Upper lobe of left lung (tissue), 6 donors: Measurements from ENCODE around the gene ARHGAP10. TPM values are rescaled to one million over a fixed set of nuclear protein-coding genes. Genes with fewer than 3 reads are reported as not detected.
A peak's percentile ranks its signal among the peaks of the same experiment; 100 is the strongest.

ENCODE experiments used
- ATAC-seq, 2 donors: fragments of 200-7000 bp; cut with Tn5 transposase; one replicate each; pipeline ENCODE4 v1.9.1; 2022; ENCODE audit warnings: mild to moderate bottlenecking in 2 of 2, moderate library complexity in 2 of 2; ENCODE audit not compliant: low FRiP score in 2 of 2
- DNase-seq, 2 donors: peaks; one replicate each; pipeline ENCODE4 v3.0.0-alpha.2; 2019 to 2020
- H3K27ac ChIP-seq, 4 donors: fragments of 200-600 bp; sonication (generic); one replicate each; pipeline ENCODE4 v1.5.1; 2016 to 2019
- H3K27me3 ChIP-seq, 4 donors: fragments of 200-600 bp; sonication (generic); one replicate each; pipeline ENCODE4 v1.5.1; 2017 to 2019
- H3K36me3 ChIP-seq, 4 donors: fragments of 200-600 bp; sonication (generic); one replicate each; pipeline ENCODE4 v1.5.1; 2016 to 2019
- H3K4me1 ChIP-seq, 4 donors: fragments of 200-600 bp; sonication (generic); one replicate each; pipeline ENCODE4 v1.5.1; 2018 to 2019
- H3K4me3 ChIP-seq, 4 donors: fragments of 200-600 bp; sonication (generic); one replicate each; pipeline ENCODE4 v1.5.1; 2017 to 2019; ENCODE audit warnings: mild to moderate bottlenecking in 2 of 4, moderate library complexity in 1 of 4
- H3K9me3 ChIP-seq, 4 donors: fragments of 200-600 bp; sonication (generic); one replicate each; pipeline ENCODE4 v1.5.1; 2018 to 2019
- EP300 ChIP-seq, 4 donors: sonication (generic); formaldehyde crosslinking; IDR thresholded peaks; one replicate each; pipeline ENCODE4 v1.5.1; 2017; ENCODE audit warnings: antibody characterized with exemption in 4 of 4, control low read depth in 2 of 4
- POLR2A ChIP-seq, 4 donors: fragments of 450-650 bp; IDR thresholded peaks; one replicate each; pipeline ENCODE4 v1.5.1; 2016 to 2017; ENCODE audit warnings: antibody characterized with exemption in 4 of 4, mild to moderate bottlenecking in 2 of 4
- POLR2AphosphoS5 ChIP-seq, 2 donors: sonication (generic); formaldehyde crosslinking; IDR thresholded peaks; one replicate each; pipeline ENCODE4 v1.5.1; 2017; ENCODE audit warnings: antibody characterized with exemption in 2 of 2
- WGBS, 2 donors: methylation state at CpG; one replicate each; pipeline ENCODE4 v1.1.5; 2017 to 2018; 5-methylcytosine and 5-hydroxymethylcytosine counted together
- total RNA-seq, 6 donors: library from RNA; depleted of rRNA in 4 of 6; stranded (reverse); fragments of >200 nt in 4 of 6; gene quantifications; one replicate each; pipeline versions ENCODE4 v1.1.0 to v1.2.1, GENCODE V29; 2016 to 2021
- TF ChIP-seq, protein P1 (sequence below), 6 experiments: fragments of 450-650 bp in 4 of 6; fragments of 200-600 bp in 2 of 6; sonication (generic) in 2 of 6; IDR thresholded peaks; one replicate each; pipeline ENCODE4 v1.5.1; 2016 to 2019; ENCODE audit warnings: antibody characterized with exemption in 6 of 6
- donor health status: DM: no; HTN: no; CAD: no; lungs with moderate emphysema.
- donor health status: DM: no; HTN: yes; CAD: no; lungs with severe emphysema.

Gene ARHGAP10
- total RNA-seq, 6 donors from 2014 or later: 25.9 to 47.1 (median 29.5) TPM

DNA sequence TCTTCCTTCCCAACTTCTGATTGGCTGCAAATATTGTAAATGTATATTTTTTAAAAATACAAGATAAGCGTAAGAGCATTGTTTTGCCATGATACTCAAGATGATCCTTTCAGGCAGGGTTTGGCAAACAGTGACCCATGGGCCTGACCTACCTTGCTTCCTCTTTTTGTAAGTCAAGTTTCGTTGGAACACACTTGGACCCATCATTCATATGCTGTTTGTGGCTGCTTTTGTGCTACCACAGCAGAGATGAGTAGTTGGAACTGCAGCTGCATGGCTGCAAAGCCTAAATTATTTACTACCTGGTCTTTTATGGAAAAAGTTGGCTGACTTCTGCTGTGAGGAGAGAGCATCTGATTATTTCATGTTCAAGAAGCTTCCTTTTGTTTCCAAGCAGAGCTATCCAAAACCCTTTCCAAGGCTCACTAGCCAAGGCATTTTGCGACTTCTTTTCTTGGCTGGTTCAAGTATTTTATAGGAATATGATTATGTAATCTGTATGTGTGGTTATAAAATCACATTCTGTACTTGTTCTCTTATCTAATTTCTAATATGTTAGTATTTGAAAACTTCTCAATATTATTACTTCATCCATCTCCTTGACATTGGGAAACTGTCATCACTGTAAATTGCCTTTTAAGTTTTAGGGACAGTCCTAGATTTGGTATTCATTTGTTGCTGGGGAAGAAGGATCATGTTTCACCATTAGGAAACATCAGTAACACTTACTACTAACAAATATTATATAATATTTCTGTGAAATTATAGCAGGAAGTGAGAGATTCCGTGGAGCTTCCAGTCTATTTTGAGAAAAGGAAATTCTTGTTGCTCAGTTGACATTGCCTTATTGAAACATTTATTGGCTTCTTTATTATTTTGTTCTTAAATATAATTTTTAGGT lies 109.2 kb downstream of the ARHGAP10 start:
- 67 to 70% methylated on average over 4 of the region's 4 CpGs for WGBS, 2 donors
- Histone ChIP-seq H3K4me3 (no peak overlapping the region), H3K36me3 (no peaks in the 10 kb centered on the region), H3K27me3 (no peaks in the 10 kb centered on the region), H3K9me3 (no peaks in the 10 kb centered on the region), H3K27ac (no peak overlapping the region), H3K4me1 (peaks cover 7 to 18% (median 10%) of the 10 kb centered on the region in 4 donors)
- ATAC-seq (peak in 1 of 2 donors; percentile 61), DNase-seq (no peak)
- no peak for TF ChIP-seq EP300 (IDR thresholded peaks at IDR 0.05)
- no peak for TF ChIP-seq POLR2A (IDR thresholded peaks at IDR 0.05)
- no peak for TF ChIP-seq POLR2AphosphoS5 (IDR thresholded peaks at IDR 0.05)
- TF ChIP-seq, protein P1, sequence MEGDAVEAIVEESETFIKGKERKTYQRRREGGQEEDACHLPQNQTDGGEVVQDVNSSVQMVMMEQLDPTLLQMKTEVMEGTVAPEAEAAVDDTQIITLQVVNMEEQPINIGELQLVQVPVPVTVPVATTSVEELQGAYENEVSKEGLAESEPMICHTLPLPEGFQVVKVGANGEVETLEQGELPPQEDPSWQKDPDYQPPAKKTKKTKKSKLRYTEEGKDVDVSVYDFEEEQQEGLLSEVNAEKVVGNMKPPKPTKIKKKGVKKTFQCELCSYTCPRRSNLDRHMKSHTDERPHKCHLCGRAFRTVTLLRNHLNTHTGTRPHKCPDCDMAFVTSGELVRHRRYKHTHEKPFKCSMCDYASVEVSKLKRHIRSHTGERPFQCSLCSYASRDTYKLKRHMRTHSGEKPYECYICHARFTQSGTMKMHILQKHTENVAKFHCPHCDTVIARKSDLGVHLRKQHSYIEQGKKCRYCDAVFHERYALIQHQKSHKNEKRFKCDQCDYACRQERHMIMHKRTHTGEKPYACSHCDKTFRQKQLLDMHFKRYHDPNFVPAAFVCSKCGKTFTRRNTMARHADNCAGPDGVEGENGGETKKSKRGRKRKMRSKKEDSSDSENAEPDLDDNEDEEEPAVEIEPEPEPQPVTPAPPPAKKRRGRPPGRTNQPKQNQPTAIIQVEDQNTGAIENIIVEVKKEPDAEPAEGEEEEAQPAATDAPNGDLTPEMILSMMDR (IDR thresholded peaks at IDR 0.05): no peak

DNA sequence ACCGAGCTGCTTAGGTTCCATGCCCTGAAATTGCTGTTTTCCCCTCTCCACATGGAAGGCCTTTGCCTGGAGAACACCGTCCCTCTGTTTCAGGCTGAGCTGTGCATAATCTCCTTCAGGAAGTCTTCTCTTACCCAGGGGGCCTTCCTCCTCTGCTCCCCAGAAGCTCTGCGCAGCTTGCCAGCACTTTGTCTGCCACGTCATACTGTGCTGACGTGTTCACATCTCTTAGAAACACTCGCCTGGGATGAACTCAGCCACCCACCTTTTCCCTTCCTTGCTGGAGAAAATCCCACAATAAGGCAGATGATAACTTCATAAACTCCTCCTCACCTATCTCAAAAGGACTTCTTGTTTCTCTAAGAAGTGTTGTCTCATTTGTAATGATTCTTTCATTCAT lies 110.7 kb downstream of the ARHGAP10 start:
- Histone ChIP-seq H3K9me3 (no peaks in the 10 kb centered on the region), H3K4me1 (peaks cover 6 to 12% (median 9%) of the 10 kb centered on the region in 4 donors), H3K27me3 (no peaks in the 10 kb centered on the region), H3K4me3 (no peak overlapping the region), H3K27ac (no peak overlapping the region), H3K36me3 (no peaks in the 10 kb centered on the region)
- no peak for DNase-seq
- TF ChIP-seq, protein P1 (IDR thresholded peaks at IDR 0.05): no peak
- TF ChIP-seq EP300 (IDR thresholded peaks at IDR 0.05): no peak
- no peak for TF ChIP-seq POLR2A (IDR thresholded peaks at IDR 0.05)
- TF ChIP-seq POLR2AphosphoS5 (IDR thresholded peaks at IDR 0.05): no peak
- ATAC-seq: peak in 1 of 2 donors; percentile 78
- WGBS, 2 donors: 89 to 97% methylated on average over 6 of the region's 6 CpGs

DNA sequence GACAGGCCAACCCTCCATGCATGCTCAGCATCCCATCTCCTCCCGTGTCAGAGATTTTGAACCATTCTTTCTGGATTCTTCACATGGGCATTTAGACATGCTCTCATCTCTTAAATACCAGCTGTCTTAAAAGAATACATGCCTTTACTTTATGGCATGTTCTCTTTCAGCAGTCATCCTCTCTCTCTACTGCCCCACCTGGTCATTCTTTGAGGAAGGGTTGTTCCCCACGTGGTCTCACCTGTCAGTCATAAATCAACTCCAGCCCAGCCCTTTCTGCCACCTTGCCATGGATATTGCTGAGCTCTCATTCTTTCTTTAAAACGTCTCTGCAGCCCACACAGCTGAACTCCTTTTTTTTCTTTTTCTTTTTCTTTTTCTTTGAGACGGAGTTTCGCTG lies 111.3 kb downstream of the ARHGAP10 start:
- ATAC-seq: no peak
- Histone ChIP-seq H3K27me3 (no peaks in the 10 kb centered on the region), H3K27ac (no peak overlapping the region), H3K9me3 (no peaks in the 10 kb centered on the region), H3K4me1 (peaks cover 6 to 12% (median 9%) of the 10 kb centered on the region in 4 donors), H3K36me3 (no peaks in the 10 kb centered on the region), H3K4me3 (no peak overlapping the region)
- no peak for DNase-seq
- WGBS, 2 donors: 83 to 86% methylated on average over 5 of the region's 5 CpGs
- TF ChIP-seq, protein P1 (IDR thresholded peaks at IDR 0.05): no peak
- no peak for TF ChIP-seq POLR2A (IDR thresholded peaks at IDR 0.05)
- TF ChIP-seq POLR2AphosphoS5 (IDR thresholded peaks at IDR 0.05): no peak
- no peak for TF ChIP-seq EP300 (IDR thresholded peaks at IDR 0.05)

DNA sequence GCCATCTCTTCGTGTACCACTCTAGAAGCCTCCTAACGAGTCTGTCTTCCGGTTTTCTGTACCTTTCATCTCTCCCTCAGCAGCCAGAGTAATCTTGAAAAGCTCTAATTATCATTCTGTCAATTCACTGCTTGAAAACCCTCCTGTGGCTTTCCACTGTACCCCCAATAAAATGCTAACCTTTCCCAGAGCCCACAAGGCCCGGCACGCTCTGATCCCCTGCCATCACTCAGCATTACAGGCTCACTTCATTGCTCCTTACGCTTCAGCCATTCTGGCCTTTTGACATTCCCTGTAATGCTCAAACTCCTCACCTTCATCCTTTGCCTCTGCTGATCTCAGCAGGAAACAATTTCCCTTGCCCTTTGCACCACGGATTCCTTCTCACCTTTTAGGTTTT lies 112.9 kb downstream of the ARHGAP10 start:
- Histone ChIP-seq H3K4me3 (no peak overlapping the region), H3K4me1 (peaks cover 6 to 12% (median 9%) of the 10 kb centered on the region in 4 donors), H3K27me3 (no peaks in the 10 kb centered on the region), H3K9me3 (no peaks in the 10 kb centered on the region), H3K36me3 (no peaks in the 10 kb centered on the region), H3K27ac (no peak overlapping the region)
- ATAC-seq: no peak
- DNase-seq: no peak
- WGBS, 2 donors: 88 to 93% methylated on average over 7 of the region's 7 CpGs
- no peak for TF ChIP-seq EP300 (IDR thresholded peaks at IDR 0.05)
- TF ChIP-seq, protein P1 (IDR thresholded peaks at IDR 0.05): no peak
- no peak for TF ChIP-seq POLR2AphosphoS5 (IDR thresholded peaks at IDR 0.05)
- TF ChIP-seq POLR2A (IDR thresholded peaks at IDR 0.05): no peak
